C1 segment of cervical spinal cord (tissue), 14 donors: ENCODE measurements around the gene GOSR2.

Experiments
- DNase-seq, 14 donors: peaks; one replicate each; lab custom pipeline; 2025; lab: John Stamatoyannopoulos, UW

GOSR2 gene

DNA sequence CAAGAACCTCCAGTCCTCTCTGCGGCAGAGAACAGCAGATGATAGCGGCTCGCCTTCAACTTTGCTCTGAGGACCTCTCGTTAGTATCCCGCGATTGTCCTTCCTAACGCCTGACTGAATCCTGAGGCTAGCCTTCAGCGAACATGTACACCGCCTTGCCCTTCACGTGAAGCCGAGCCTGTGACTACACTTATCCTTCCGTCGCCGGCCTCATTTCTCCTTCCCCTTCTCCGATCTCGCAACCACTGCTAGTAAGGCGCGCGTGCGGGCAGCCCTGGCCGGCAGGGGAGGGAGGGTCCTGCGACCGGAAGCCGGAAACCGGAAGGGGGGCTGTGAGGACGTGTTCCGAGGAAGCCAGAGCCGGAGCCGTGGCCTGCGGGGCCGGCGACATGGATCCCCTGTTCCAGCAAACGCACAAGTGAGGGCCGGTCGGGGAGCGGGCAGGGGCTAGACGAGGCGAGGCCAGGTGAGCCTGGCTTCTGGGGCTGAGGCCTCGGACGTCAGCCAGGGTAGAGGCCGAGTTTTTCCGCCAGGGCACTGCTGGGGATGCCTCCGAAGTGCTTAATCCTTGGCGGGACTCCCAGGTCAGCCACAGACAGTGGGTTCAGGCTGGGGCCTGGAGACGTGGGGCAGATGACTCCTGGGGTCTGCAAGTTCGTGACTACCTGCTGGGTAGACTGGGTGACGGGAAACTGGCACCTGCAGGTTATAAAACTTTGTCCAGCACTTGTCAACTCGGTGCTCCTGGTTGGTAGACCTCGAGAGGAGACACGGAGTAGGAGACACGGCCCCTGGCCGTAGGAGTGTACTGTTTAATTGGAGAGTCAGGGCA is at the start of gene GOSR2:
Gene GOSR2 (plus strand): TSS at position 357 of the 832 bp plus-strand sequence. CDS start 33 bp downstream, at position 390.
- DNase-seq: peak; percentile 39 to 97 (median 90)

DNA sequence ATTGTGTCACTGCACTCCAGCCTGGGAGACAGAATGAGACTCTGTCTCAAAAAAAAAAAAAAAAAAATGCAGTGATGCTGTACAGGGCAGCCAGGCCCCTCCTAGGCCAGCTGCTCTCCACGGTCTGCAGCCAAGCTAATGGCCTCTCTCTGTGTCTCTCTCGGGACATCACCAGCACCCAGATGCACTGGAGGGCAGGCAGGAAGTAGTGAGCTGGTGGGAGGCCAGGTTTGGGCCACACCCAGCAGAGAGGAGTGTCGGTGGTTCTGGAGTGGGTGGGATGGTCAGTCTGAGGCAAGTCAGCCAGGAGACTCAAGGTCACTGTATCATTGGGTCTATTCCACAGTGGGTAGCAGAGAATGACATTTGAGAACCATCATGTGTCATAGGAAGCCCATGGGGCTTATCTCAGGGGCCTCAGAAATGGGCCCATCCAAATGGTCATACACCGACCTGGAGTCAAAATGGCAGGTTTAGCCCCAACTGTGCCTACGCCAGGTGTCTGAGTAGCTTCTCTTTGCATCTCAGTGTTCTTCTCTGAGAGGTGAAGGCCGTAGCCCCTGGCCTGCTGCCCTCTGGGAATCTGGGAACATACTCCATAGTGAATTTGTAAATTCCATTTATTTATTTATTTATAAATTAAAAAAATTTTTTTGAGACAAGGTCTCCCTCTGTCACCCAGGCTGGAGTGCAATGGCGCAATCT is 48.9 kb upstream of the GOSR2 start:
- no peak for DNase-seq

DNA sequence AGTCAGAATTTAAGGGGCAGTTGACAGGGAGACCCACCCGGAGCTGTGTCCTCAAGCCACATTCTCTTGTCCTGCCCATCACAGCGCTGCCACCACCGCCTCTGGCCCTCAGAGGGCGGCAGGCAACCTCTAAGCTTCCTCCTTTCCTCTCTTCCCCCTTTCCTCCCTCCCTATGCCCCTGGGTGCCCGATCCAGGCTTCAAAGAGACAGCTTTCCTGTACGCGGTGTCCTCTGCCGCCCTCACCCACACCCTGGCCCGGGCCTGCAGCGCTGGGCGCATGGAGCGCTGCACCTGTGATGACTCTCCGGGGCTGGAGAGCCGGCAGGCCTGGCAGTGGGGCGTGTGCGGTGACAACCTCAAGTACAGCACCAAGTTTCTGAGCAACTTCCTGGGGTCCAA is 48.1 kb upstream of the GOSR2 start:
- DNase-seq: no peak

DNA sequence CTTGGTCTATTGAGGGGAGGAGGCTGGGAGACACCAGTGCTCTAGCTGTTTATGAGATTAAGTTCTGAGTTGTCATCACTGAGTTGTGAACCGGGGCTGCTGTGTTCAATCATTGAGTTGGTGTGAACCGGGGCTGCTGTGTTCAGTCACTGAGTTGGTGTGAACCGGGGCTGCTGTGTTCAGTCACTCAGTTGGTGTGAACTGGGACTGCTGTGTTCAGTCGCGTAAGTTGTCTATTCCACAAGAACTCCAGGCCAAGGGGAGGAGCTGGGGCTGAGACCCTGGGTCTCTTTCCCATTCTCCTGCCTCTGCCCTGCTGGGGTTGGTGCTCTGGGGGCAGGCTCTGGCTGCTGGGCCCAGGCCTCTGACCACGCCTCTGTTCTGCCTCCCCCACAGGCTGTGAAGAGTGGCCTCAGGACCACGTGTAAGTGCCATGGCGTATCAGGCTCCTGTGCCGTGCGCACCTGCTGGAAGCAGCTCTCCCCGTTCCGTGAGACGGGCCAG is 47.1 kb upstream of the GOSR2 start:
- DNase-seq: no peak

DNA sequence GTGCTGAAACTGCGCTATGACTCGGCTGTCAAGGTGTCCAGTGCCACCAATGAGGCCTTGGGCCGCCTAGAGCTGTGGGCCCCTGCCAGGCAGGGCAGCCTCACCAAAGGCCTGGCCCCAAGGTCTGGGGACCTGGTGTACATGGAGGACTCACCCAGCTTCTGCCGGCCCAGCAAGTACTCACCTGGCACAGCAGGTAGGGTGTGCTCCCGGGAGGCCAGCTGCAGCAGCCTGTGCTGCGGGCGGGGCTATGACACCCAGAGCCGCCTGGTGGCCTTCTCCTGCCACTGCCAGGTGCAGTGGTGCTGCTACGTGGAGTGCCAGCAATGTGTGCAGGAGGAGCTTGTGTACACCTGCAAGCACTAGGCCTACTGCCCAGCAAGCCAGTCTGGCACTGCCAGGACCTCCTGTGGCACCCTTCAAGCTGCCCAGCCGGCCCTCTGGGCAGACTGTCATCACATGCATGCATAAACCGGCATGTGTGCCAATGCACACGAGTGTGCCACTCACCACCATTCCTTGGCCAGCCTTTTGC is 46.5 kb upstream of the GOSR2 start:
- DNase-seq: peak in 1 of 14 donors; percentile 91

DNA sequence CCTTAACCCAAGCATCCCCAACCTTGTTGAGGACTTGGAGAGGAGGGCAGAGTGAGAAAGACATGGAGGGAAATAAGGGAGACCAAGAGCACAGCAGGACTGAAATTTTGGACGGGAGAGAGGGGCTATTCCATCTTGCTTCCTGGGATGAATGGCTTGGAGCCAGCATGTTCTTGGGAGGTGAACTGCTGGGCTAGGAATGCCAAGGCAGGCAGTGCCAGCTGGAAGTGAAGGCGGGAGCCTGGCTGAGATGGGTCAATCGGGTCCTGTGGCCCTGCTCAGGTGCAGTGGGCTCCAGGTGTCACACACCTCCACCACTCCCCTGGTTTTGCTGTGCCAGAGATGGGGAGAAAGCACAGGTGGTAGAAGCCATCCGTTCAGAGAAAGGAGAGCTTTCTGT is 46.0 kb upstream of the GOSR2 start:
- DNase-seq: no peak

DNA sequence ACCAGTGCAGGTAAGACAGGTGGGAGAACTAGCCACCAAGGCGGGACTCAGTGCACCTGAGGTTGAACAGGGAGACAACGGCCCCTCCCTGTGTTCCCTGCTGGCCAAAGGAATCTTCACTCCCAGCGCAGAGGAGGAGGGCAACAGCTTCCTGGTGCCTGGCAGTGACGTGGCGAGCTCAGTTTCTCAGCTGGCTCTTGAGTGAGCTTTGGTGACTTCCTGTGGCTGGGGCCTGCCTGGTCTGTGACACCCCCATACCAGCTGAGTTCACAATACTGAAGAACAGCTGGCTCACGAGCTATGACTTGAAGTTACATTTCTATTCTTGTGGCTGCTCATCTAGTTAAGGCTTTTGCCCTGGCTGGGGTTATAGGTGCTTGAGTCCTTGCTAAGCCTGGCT is 45.5 kb upstream of the GOSR2 start:
- DNase-seq: no peak

DNA sequence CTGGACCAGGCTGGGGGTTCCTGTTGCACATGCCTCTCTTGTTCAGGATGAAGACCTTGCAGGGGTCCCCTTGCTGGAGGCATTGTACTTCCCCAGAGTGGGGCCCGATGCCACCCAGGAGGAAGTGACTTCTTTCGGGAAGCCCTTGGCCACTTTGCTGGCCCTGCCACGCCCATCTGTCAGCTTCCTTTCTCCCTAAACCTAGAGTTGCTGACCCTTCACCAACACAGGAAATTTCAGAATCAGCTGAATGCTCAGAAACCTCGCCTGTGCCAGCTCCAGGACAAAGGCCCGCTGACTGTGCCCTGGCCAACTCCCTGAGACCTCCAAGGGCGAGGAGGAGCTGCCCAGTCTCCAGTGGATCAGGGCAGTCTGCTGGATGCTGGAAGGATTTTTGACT is 44.9 kb upstream of the GOSR2 start:
- DNase-seq: peak in 8 of 14 donors; percentile 4 to 68 (median 14)

DNA sequence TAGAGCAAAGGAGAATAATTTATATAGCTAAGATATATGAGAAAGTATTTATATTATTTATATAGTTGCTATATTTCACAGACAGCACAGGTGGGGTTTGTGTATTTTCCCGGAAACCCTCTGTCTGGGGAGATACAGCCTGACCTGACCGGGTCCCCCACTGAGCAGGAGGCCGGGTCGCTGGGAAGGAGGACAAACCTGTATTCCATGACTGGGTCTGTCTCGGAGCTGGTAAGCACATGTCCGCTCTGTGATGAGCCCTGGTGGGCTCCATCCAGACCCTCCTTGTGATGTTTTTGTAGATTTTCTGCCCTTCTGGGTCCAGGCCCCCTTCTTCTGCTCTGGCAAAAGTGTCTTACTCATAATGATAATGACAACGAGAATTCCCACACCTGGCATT is 43.9 kb upstream of the GOSR2 start:
- no peak for DNase-seq

DNA sequence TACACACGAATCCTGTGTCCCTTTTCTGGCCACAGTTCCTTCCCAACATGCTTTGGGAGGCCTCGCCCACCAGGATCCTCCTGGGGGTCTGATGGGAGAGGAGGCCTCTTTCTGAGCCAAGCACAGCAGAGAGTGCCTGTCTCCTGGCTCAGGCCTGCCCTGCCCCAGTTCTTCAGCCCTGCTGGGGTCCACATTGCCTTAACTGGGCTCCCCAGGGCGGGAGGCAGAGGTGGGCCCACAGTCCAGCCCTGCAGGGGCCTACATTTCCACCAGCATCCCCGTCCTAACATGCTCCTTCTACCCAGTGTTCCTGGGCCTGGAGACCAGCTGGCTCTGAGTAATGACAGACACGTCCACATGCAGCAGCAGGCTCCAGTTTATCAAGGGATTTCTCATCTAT is 41.9 kb upstream of the GOSR2 start:
- no peak for DNase-seq

DNA sequence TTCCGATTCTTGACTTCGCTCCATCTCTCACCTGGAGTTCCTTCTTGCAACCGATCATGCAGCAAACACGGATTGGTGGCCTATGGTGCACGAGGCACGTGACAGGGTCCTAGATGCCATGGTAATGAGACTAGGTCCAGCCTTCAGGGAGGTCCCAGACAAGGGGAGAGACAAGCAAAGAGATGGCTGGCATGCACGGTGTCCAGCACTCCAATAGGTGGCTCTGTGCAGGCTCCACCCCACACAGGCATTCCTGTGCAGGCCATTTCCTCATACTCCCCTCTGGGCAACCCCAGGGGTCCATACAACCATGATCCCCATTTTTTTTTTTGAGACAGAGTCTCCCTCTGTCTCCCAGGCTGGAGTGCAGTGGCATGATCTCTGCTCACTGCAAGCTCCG is 40.3 kb upstream of the GOSR2 start:
- no peak for DNase-seq

DNA sequence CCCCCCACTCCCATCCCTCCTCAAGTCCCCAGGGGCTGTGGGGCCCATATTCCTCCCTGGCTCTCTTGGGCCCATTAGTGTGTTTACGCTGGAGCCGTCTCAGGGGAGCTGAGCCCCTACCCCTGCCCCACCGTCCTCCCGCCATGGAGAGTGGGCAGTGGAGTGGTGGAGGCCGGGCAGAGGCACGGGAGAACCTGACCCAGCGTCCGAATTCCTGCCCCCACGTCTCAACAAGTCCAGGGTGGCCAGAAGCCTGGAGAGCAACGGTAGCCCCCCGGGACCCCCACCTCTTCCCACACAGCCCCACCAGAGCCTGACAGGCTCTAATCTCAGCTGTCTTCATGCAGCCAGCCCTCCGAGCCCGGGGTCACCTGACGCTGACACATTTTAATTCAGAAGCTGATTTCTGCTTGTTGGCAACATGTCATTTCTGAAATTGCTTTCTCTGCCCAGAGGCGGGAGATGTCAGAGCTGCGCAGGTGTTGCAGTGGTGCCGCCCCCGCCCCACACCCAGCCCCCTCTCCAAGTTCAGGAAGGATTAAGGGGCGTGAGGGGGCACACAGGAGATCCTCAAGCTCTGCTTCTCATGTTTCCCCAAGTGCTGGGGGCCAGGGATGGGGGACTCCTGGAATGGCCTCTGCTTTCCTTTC is 39.0 kb upstream of the GOSR2 start:
- no peak for DNase-seq

DNA sequence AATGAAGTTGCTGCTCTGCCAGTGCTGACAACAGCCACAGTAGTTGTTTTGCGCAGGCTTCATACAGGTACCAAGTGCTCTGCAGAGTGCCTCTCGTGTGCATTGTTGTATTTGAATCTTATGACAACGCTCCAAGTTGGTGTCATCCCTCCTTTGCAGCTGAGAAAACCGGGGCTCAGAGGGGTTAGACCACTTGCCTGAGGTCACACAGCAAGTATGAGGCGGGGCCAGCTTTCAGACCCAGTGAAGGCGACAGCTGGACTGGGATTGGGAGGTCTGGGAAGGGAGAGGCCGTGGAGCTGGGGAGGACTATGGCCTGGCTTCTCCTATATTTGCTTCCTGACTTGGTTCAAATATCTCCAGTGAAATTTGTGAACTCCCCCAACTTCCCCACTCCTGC is 38.4 kb upstream of the GOSR2 start:
- no peak for DNase-seq

DNA sequence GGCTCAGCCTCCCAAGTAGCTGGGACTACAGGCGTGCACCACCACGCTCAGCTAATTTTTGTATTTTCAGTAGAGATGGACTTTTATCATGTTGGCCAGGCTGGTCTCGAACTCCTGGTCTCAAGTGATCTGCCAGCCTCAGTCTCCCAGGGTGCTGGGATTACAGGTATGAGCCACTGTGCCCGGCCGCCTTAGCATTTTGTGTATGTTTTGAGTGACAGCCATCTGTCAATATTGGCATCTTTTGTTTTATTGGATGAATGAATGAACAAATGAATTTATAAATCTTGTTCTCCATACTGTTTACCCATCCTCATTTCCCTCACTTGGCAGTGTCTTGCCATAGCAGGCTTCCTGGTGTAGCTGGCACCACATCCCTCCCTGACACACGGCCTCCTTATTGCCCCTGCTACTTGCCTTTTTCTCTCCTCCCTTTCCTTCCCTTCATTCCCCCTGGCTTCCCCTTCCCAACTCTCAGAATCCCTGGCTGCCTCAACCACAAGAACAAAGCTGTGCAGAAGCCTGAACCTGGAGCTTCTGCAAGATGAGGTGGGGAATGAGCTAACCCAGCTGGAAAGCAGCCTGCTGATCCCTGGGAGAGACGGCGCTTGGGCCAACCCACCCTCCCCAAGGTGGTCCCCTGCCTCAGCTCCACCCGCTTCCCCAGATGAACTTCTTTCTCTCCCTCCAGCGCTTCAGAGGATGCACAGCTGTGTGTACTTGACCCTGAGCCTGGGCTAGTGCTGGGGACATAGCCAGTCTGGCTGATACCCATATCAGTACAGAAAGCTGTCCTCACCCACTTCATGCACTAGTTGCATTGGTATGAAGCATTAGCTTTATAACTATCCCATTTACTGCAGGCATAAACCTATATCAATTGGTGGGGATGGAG is 37.3 kb upstream of the GOSR2 start:
- DNase-seq: no peak

DNA sequence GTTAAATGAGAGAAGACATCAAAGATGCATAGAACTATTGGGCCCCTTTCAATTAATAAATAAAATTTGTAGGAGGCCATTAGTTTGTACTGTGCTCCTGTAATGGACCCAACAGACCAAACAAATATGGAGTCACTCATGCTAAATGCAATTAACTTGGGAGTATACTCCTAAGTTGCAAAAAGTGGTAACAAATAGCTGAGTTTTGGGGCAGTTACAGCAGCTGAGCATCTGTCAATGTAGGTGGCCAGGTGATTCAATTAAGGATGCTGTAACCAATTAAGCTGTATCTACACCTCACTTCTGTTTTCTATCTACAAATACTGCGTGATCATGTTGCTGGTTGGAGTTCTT is 36.7 kb upstream of the GOSR2 start:
- DNase-seq: no peak

DNA sequence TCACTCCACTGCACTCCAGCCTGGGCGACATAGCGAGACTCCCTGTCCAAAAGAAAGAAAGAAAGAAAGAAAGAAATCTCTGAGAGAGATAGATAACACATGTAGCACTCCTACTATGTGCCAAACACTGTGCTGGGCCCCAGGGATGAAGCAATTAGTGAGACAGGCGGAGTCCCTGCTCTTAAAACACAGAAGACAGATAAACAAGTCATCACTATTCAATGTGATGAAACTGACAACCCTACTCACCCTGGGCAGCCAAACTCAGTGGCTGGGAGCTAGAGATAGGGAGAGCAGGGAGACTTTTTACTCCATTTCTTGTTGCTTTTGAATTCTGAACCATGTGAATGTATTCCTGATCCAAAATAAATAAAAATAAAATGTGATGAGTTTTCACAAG is 35.2 kb upstream of the GOSR2 start:
- DNase-seq: no peak

DNA sequence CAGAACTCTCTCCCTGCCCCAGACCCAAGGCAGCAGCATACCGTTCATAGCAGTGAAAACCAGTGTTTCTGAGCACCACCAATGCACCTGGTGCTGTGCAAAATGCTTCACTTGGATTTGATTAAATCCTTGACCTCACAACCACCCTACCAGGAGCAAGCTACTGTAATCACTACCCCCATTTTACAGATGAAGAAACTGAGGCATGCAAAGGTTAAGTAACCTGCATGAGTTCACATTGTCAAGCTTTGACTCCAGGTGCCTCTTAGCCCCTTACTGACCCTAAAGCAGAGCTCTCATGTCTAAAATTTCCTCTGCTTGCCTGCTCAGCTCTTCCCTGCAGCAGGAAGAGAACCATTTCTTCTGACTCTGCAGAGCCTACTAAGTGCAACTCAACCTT is 34.2 kb upstream of the GOSR2 start:
- no peak for DNase-seq

DNA sequence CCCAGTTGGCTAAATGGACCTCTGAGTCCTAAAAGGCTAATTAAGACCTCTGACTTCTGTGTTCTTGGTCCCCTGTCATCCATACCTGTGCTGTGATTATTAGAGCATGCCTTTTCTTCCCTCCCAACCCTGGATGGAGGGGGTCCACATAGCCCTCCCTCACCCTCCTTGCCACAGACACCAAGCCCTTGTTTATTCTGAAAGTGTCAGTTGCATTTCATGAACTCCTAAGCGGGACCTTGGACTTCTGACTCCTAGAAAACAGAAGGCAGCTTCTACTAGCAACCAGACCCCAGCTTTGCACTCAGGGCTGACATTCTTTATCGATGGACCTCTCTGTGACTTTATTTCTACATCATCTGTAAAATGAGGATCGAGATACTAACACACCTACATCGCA is 33.4 kb upstream of the GOSR2 start:
- DNase-seq: no peak

DNA sequence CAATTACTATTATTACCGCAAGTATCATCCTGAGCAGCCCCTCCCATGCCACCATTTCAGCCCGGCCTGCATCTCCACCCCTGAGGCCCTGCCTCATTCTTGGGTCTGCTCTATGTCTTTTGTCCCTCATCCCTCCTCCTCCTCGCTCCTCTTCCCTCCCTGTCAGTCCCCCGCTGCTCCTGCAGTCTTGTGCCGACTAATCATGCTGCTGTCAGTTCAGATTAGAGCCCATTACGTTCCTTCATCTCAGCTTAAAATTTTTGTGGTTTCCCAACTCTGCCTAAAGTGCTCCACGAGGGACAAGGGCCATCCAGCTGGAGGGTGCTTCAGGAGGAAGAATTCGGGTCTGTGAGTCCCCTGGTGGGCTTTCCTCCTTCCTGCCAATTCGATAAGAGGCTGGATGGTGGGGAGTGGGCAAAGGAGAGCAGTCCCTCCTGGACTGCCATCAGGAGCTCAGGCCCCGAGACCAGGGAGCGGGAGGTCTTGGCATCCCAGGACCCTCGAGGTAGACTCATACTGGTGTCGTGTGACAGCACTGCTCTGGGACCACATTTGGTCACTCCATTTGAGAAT is 32.9 kb upstream of the GOSR2 start:
- DNase-seq: no peak

DNA sequence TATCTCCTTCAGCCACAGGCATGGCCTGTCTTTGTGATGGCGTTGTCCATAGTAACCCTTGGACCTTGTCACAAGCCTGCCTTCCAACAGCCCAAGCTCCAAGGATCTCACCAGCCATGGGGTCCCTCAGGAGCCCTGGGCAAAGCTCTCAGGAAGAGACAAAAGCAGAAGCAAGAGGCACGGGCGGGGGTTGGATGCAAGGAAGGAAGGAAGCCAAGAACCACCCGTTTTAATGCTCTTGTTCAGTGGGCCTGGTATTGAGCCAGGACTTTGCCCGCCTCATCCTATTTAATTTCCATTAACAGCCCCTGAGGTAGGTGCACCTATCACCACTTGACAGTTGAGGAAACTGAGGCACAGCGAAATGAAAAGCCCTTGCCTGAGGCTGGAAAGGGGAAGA is 32.3 kb upstream of the GOSR2 start:
- no peak for DNase-seq

DNA sequence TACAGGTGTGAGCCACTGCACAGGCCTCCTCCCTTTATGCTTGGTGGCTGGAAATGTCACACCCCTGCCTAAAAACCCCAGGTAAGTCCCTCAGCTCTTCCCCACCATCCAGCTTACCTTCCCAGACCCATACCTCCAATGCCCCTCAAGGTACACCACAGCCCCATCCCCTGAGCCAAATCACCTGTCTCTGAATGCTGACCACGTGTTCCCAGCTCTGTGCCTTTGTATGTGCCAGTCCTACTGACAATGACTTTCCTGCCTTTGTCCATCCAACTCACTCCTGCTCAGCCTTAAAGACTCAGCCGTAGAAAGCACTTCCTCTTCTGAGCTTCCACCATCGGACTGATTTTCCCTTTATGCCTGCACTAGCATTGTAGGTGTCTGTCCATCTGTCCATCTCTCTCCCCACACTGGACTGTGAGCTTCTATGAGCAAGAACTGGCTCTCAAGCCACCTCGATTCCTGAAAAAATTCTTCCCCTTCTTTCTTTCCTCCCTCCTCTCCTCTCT is 30.7 kb upstream of the GOSR2 start:
- DNase-seq: no peak
